ENCODE measurements around the gene CD6.

Gene CD6

DNA sequence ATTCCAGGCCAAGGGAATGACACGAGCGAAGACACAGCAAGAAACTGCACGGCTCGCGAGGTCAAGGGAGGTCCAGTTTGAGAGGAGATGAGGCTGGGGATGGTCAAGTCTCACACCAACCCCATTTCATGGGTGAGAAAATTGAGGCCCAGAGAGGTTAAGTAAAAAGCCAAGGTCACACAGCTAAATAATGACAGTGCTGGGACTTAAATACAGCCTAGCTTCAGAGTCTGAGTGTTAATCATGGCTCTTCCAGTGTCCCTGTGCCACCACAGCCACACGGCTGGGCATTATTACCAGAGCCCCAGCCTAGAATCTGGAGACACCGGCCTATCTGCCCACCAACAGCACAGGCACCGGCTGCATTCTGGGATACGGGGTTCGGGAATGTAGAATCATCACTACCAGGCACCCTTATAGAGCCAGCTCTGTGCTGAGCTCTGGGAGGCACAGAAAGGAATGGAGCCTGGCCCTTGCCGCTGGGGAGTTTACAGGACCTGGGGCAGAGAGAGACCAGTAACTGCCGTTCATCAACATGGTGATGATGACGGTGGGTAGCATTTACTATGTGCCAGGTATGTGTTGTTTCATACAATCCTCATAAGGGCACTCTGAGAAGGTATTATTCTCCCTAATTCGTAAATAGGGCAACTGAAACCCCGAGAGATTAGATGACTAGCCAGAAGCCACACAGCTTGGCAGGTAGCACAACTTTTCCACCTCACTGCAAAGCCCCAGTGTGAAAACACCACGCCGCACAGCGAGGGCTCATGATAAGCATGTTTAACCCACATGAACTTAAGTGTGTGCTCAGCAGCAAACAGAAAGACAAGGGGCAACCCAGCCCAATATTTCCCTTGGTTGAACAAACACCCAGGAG is 51.8 kb downstream of the CD6 start:
- no peak for TF ChIP-seq GABPA (IDR thresholded peaks at IDR 0.05; ENCODE audit: low read depth)
- no peak for TF ChIP-seq POLR2AphosphoS5 (IDR thresholded peaks at IDR 0.05; ENCODE audit: low read depth)
- H3K4me3 ChIP-seq (replicated peaks; ENCODE audit: insufficient read depth, low read length): no peak overlapping the region
- H3K27me3 ChIP-seq (ENCODE audit: insufficient read depth, poor library complexity, severe bottlenecking): peaks cover 13% of the 10 kb centered on the region
- no peak overlapping the region for H3K27ac ChIP-seq (replicated peaks)
- DNase-seq (ENCODE audit: low read depth in 1 of 2, low spot score in 1 of 2): no peak

DNA sequence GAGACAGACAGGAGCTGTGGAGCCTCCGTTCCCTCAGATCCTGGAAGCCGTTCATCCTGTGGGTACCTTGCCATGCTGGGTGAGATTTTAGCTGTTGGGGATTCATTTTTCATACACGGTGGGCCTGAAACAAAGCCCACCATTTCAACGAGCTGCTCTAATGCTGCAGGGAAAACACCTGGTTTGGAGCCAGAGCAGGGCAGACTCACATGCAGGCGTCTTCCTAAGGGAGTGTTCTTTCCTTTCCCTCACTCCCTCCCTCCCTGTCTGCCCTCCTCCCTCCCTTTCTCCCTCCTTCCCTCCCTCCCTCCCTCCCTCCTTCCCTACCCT is 52.5 kb downstream of the CD6 start:
- Histone ChIP-seq H3K4me3 (replicated peaks; ENCODE audit: insufficient read depth, low read length) (no peak overlapping the region), H3K27me3 (ENCODE audit: insufficient read depth, poor library complexity, severe bottlenecking) (peaks cover 13% of the 10 kb centered on the region), H3K27ac (replicated peaks) (no peak overlapping the region)
- DNase-seq (ENCODE audit: low read depth in 1 of 2, low spot score in 1 of 2): no peak
- no peak for TF ChIP-seq REST (IDR thresholded peaks at IDR 0.05; ENCODE audit: insufficient replicate concordance, low read depth)
- TF ChIP-seq SPI1 (IDR thresholded peaks at IDR 0.05; ENCODE audit: borderline replicate concordance, low read depth): no peak
- no peak for TF ChIP-seq POLR2AphosphoS5 (IDR thresholded peaks at IDR 0.05; ENCODE audit: low read depth)
- TF ChIP-seq GABPA (IDR thresholded peaks at IDR 0.05; ENCODE audit: low read depth): no peak
- TF ChIP-seq, protein P1, sequence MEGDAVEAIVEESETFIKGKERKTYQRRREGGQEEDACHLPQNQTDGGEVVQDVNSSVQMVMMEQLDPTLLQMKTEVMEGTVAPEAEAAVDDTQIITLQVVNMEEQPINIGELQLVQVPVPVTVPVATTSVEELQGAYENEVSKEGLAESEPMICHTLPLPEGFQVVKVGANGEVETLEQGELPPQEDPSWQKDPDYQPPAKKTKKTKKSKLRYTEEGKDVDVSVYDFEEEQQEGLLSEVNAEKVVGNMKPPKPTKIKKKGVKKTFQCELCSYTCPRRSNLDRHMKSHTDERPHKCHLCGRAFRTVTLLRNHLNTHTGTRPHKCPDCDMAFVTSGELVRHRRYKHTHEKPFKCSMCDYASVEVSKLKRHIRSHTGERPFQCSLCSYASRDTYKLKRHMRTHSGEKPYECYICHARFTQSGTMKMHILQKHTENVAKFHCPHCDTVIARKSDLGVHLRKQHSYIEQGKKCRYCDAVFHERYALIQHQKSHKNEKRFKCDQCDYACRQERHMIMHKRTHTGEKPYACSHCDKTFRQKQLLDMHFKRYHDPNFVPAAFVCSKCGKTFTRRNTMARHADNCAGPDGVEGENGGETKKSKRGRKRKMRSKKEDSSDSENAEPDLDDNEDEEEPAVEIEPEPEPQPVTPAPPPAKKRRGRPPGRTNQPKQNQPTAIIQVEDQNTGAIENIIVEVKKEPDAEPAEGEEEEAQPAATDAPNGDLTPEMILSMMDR (IDR thresholded peaks at IDR 0.05; ENCODE audit: insufficient read depth, low read length): no peak

GRCh38 chr11:61024938-61025820 is 53.7 kb downstream of the CD6 start:
- Histone ChIP-seq H3K27me3 (ENCODE audit: insufficient read depth, poor library complexity, severe bottlenecking) (peaks cover 13% of the 10 kb centered on the region), H3K27ac (replicated peaks) (no peak overlapping the region), H3K4me3 (replicated peaks; ENCODE audit: insufficient read depth, low read length) (no peak overlapping the region)
- no peak for TF ChIP-seq SPI1 (IDR thresholded peaks at IDR 0.05; ENCODE audit: borderline replicate concordance, low read depth)
- no peak for TF ChIP-seq GABPA (IDR thresholded peaks at IDR 0.05; ENCODE audit: low read depth)
- TF ChIP-seq, protein P1 (IDR thresholded peaks at IDR 0.05; ENCODE audit: insufficient read depth, low read length): no peak
- TF ChIP-seq REST (IDR thresholded peaks at IDR 0.05; ENCODE audit: insufficient replicate concordance, low read depth): no peak
- no peak for DNase-seq (ENCODE audit: low read depth in 1 of 2, low spot score in 1 of 2)

GRCh38 chr11:61025821-61026120 is 54.3 kb downstream of the CD6 start:
- no peak for DNase-seq (ENCODE audit: low read depth in 1 of 2, low spot score in 1 of 2)
- TF ChIP-seq POLR2AphosphoS5 (IDR thresholded peaks at IDR 0.05; ENCODE audit: low read depth): no peak
- TF ChIP-seq SPI1 (IDR thresholded peaks at IDR 0.05; ENCODE audit: borderline replicate concordance, low read depth): no peak
- no peak for TF ChIP-seq REST (IDR thresholded peaks at IDR 0.05; ENCODE audit: insufficient replicate concordance, low read depth)
- no peak for TF ChIP-seq GABPA (IDR thresholded peaks at IDR 0.05; ENCODE audit: low read depth)
- TF ChIP-seq, protein P1 (IDR thresholded peaks at IDR 0.05; ENCODE audit: insufficient read depth, low read length): no peak
- Histone ChIP-seq H3K4me3 (replicated peaks; ENCODE audit: insufficient read depth, low read length) (no peak overlapping the region), H3K27ac (replicated peaks) (no peak overlapping the region), H3K27me3 (ENCODE audit: insufficient read depth, poor library complexity, severe bottlenecking) (peaks cover 13% of the 10 kb centered on the region)

Data from HL-60 (cell line).